ENCODE data around the gene SMU1. TPM values are rescaled to one million over a fixed set of nuclear protein-coding genes. Genes with fewer than 3 reads are reported as not detected.

SMU1 gene
- total RNA-seq, 6 experiments from 2014 or later = 20.3 to 22.1 (median 21.6) TPM

- H3K36me3 Mint-ChIP-seq (ENCODE audit: low read depth) = peaks cover 16% of the 10 kb centered on the region; the same call in 1 of the 2 replicates
- H3K4me1 Mint-ChIP-seq (ENCODE audit: low read depth) = peaks cover 19% of the 10 kb centered on the region
- no peak for DNase-seq
- peak overlapping the region; percentile 80 for H3K27ac Mint-ChIP-seq
- H3K27me3 Mint-ChIP-seq (ENCODE audit: insufficient read depth) = no peaks in the 10 kb centered on the region; the same call in 1 of the 2 replicates
- no peaks in the 10 kb centered on the region for H3K9me3 Mint-ChIP-seq
- peak overlapping the region; percentile 87 for H3K4me3 Mint-ChIP-seq
- peak; percentile 20; the same call in 1 of the 2 replicates for TF ChIP-seq CTCF (IDR thresholded peaks at IDR 0.05)
Observed at GRCh38 chr9:33044677-33045282, 31.7 kb downstream of the SMU1 start.

GRCh38 chr9:33044162-33044673, 32.3 kb downstream of the SMU1 start:
- H3K27ac Mint-ChIP-seq = peak overlapping the region; percentile 80

GRCh38 chr9:33043671-33044070, 32.8 kb downstream of the SMU1 start:
- TF ChIP-seq CTCF (IDR thresholded peaks at IDR 0.05) = no peak
- H3K27ac Mint-ChIP-seq = peak overlapping the region; percentile 80
- DNase-seq = no peak
- peaks cover 19% of the 10 kb centered on the region for H3K4me1 Mint-ChIP-seq (ENCODE audit: low read depth)
- H3K27me3 Mint-ChIP-seq (ENCODE audit: insufficient read depth) = no peaks in the 10 kb centered on the region; the same call in 1 of the 2 replicates
- H3K4me3 Mint-ChIP-seq = peak overlapping the region; percentile 87
- no peaks in the 10 kb centered on the region for H3K9me3 Mint-ChIP-seq
- peaks cover 15% of the 10 kb centered on the region; the same call in 1 of the 2 replicates for H3K36me3 Mint-ChIP-seq (ENCODE audit: low read depth)

More at GRCh38 chr9:33044162-33044673, 32.3 kb downstream of the SMU1 start:
- TF ChIP-seq CTCF (IDR thresholded peaks at IDR 0.05) = no peak
- Mint-ChIP-seq H3K4me3 (peak overlapping the region; percentile 87), H3K27me3 (ENCODE audit: insufficient read depth) (no peaks in the 10 kb centered on the region; the same call in 1 of the 2 replicates), H3K36me3 (ENCODE audit: low read depth) (peaks cover 14% of the 10 kb centered on the region; the same call in 1 of the 2 replicates), H3K4me1 (ENCODE audit: low read depth) (peaks cover 19% of the 10 kb centered on the region), H3K9me3 (no peaks in the 10 kb centered on the region)
- DNase-seq = peak; percentile 74

GRCh38 chr9:33042473-33042872, 34.0 kb downstream of the SMU1 start:
- H3K9me3 Mint-ChIP-seq = no peaks in the 10 kb centered on the region
- H3K4me1 Mint-ChIP-seq (ENCODE audit: low read depth) = peaks cover 19% of the 10 kb centered on the region
- no peak overlapping the region for H3K4me3 Mint-ChIP-seq
- H3K36me3 Mint-ChIP-seq (ENCODE audit: low read depth) = peaks cover 14% of the 10 kb centered on the region; the same call in 1 of the 2 replicates
- no peak for TF ChIP-seq CTCF (IDR thresholded peaks at IDR 0.05)
- H3K27ac Mint-ChIP-seq = no peak overlapping the region; the same call in 1 of the 2 replicates
- no peaks in the 10 kb centered on the region; the same call in 1 of the 2 replicates for H3K27me3 Mint-ChIP-seq (ENCODE audit: insufficient read depth)
- no peak for DNase-seq

- DNase-seq = no peak
- Mint-ChIP-seq H3K36me3 (ENCODE audit: low read depth) (peaks cover 13% of the 10 kb centered on the region), H3K4me3 (no peak overlapping the region), H3K27ac (no peak overlapping the region), H3K4me1 (ENCODE audit: low read depth) (peaks cover 19% of the 10 kb centered on the region), H3K27me3 (ENCODE audit: insufficient read depth) (no peaks in the 10 kb centered on the region; the same call in 1 of the 2 replicates), H3K9me3 (no peaks in the 10 kb centered on the region)
- TF ChIP-seq CTCF (IDR thresholded peaks at IDR 0.05) = no peak
Observed at GRCh38 chr9:33041432-33042188, 34.9 kb downstream of the SMU1 start.

Measured in HFFc6 (cell line).